GM19438 (cell line): Measurements from ENCODE around the gene CEACAM5.
"Not testable (repeated sequence)": the region's sequence is repeated elsewhere in the genome, so short reads cannot be mapped to it uniquely, and the experiment has no call there.

Experiments
- ATAC-seq: cut with Tn5 transposase; IDR thresholded peaks from one replicate; pipeline ENCODE4 v1.9.1; 2021; ENCODE audit warnings: low read depth; ENCODE audit not compliant: unreplicated experiment

Gene CEACAM5

DNA sequence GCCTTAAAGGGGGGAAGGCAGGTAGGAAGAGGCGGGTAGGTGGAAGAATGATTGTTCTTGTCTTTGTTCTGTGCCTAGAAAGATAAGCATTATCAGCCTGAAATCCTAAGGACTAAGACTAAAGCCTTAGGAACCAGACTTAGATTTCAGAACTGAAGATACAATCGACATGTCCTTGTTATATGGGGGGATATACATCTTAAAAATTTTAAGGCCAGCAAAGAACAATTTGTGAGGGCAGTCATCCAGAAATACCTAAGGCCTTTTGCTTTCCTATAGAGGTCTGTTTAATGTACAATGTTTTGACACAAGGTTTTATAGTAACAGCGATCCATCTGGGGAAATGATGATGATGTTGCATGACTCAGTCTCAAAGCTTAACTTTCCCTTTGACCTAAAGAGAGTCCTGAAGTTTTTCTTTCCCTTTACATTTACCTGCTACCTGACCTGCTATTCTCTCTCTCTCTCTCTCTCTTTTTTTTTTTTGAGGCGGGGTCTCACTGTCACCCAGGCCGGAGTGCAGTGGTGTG is 26.7 kb downstream of the CEACAM5 start:
- ATAC-seq, result no peak

DNA sequence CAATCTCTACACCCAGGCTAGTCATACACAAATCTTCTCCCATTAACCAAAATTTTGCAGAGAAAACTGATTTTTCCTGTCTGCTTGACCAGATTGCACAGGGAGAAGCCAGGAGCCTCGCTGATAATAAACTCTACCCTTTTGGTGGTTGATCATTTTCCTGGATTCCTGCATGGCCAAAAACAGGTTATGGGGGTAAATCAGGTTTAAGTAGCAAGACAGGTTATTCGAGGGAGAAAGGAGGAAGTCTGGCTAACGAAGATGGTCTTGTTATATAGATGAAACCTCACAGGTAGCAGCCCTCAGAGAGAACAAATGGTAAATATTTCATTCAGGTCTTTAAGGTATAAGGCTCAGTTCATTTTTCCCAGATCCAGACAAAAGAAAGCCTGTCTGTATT is 30.9 kb downstream of the CEACAM5 start:
- no peak for ATAC-seq

DNA sequence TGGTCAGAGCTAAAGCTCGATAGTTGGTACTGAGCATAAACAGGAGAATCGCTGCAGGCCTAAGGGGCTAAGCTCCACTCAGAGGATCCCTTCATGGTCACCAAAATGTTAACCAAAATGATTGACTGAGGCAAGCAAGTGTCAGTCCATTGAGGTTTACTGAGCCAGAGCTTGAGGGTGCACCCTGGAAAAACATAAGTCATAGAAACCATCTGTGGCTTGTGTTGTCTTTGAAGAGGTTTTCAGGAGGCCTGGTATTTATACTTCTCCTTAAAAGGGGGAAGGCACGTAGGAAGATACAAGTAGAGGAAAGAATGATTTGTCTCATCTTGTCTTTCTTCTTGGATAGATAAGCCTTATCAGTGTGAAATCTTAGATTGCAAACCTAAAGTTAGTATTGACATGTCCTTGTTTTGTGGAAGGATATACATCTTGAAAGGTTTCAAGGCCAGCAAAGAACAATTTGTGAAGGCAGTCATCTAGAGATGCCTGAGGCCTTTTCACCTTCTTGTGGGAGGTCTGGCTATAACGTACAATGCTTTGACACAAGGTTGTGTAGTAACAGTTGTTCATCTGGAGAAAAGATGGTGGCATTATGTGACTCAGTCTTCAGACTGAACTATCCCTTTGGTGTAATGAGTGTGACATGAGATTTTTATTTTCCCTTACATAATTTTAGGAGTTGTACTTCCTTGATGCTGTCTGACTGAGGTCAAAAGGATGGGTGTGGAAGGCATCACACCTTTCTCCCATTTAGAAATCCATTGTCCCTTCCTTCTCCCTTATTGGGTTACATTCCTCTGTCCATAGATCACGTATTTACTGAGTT is 32.2 kb downstream of the CEACAM5 start:
- no peak for ATAC-seq

DNA sequence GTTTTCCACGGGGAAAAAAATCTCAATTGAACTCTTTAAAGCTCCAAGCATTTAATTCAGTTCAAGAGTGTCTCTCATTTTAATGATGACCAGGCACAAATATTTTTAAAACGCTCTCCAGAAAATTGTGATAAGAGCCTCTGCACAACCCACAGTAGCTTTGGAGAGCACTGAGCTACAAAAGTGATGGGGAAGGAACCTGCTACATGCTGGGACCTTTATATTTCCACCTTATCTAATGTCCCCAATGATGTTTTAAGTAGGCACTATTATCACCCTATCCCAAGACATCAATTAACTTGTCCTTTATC is 32.8 kb downstream of the CEACAM5 start:
- ATAC-seq, result no peak

DNA sequence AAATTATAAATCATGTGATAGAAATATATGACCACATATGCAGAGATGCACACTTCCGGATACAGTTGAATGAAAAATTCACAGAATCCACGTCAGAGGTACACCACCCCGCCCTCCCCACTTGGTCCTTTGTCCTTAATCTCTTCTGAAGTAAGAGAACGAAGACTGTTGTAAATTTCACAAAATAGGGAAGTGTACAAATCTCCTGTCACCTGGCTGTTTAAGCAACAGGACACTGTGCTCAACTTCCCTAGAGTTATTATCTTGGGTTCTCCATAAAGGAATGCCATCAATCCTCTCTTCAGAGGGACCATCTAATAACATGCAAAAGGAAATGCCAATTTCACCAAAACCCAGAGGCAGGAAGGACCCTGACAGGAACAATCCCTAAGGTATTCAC is 36.4 kb downstream of the CEACAM5 start:
- ATAC-seq, result no peak

DNA sequence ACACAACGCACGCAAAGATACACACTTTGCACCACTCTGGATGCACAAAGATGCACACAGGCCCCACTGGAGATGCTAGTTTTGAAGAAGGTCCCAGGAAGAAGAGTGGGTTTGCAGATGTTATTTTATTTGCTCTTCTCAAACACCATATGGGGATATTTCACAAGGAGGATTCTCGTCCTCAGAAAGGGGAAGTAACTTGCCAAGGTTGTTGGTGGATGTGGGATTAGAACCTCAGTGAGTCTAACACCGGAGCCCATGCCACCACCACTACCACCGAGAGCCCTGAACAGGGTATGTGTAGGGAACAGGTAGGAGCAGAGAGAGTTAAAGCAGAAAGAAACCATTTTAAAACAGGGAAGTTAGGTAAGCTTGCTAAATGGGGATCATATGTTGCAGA is 37.3 kb downstream of the CEACAM5 start:
- no peak for ATAC-seq

DNA sequence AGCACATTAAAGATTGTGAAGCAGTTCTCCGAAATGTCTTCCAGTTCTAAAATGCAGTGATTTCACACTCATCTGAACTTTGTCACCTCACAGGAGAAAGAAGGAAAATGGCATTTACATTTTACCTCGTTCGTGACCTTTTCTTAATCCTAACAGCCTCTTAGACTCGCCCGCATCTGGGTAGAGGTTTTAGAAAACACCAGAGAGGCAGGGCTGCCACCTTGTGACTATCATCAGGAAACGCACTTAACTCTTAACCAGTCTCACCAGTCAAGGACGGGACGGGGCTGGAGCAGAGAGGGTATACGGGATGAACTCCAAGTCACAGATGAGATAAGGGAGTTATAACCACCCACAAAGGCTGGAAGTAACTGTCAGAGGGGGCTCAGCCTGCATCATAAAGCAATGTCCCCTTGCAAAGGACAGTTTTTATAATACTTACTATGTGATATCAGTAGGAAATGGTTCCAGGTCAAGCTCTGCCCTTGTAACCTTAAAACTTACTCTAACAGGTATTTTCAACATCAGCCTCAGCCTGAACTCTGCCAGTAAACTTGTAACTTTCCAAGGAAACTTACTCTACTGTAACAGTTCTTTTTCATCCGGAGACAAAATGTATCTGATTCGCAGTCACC is 38.3 kb downstream of the CEACAM5 start:
- no peak for ATAC-seq

DNA sequence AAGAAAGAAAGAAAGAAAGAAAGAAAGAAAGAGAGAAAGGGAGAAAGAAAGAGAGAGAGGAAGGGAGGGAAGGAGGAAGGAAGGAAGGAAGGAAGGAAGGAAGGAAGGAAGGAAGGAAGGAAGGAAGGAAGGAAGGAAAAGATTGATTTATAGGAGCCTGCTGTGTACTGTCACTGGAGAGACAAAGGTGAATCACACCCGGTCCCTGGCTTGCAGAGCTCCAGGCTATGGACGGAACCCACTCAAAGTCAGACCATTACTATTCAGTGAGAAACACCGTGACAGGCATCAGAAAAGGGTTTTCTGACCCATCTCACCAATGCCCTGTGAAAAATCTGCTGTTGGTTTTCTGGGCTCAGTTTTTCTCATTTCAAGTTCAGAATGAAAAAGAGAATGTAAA is 39.6 kb downstream of the CEACAM5 start:
- ATAC-seq, result no peak

DNA sequence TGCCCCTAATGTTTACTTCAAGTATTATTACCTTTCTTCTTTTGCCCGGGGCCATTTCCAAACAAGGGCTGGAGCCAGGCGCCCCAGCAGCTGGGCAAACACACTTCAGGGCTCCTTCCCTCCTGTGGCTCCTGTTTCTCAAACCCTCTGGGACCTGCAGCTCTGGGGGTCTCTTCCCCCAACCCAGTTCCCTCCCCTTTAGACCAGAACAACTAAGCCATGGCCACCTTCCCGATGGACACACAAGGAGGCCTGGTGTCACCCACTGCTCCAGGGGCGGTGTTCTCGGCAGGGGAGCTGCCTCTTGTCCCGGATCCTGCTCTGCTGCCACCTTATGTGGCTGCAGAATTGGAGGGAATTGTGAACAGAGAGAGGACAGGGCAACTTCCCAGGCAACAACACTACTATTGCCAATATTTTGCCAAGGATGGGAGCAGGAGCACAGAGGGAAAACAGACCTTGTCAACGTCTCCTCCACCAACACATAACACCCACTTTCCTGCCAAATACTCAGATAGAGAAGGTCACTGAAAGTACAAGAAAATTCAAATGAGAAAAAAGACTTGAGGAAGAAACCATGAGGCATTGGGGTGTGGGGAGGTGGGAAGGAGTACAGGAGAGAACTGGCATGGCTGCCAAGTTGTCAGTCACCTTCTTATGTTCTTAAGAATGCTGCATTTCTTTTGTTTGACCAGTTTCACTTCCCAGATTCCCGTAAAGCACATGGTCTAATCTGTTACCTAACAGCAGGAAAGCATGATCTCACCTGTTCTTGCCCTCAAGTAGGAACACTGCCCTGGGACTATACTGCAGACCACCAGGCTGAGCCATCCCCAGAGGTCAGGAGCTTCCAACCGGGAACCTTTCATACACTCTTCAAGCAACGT is 42.1 kb downstream of the CEACAM5 start:
- ATAC-seq, result not testable (repeated sequence)

DNA sequence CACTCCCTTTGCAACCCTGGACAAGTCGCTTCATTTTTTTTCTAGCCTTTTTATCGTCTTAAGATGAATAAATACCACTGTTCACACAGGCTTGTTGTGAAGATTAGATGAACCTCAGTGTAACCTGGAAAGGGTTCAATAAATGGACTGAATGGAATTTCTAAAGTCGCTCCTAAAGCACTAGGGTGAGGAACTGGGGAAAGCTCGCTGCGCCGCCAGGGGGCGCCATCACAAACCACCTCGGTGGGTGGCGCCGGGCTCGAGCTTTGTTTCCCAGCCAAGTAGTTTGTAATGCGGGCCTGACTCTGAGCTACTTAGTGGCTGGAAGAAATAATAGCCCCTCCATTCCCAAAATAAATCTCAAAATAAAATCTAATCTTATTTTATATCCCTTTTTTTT is 44.7 kb downstream of the CEACAM5 start:
- no peak for ATAC-seq

DNA sequence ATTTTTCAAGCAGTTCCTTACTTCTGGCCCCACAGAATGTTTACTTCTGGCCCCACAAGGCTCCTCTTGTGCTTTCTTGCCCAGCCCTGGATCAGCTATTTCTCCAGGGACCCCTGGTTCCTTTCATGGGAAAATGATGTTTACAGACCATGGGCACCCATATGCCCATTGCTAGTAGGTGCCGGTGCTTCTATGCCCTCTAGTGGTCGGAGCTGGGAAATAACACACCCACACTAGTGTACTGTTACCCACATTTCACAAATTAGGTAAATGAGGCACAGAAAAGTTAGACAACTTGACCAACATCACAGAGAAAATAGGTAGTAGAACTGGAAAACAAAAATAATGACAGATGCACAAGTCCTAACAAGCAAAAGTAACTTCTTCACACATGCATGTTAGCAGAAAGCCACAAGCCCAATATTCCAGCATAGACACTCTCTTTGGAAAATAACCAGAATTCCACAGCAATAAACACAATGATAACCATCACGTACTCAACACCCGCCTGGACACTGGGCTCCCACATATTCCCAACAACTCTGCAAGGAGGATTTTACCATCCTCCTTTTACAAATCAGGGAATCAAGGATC is 45.6 kb downstream of the CEACAM5 start:
- no peak for ATAC-seq

DNA sequence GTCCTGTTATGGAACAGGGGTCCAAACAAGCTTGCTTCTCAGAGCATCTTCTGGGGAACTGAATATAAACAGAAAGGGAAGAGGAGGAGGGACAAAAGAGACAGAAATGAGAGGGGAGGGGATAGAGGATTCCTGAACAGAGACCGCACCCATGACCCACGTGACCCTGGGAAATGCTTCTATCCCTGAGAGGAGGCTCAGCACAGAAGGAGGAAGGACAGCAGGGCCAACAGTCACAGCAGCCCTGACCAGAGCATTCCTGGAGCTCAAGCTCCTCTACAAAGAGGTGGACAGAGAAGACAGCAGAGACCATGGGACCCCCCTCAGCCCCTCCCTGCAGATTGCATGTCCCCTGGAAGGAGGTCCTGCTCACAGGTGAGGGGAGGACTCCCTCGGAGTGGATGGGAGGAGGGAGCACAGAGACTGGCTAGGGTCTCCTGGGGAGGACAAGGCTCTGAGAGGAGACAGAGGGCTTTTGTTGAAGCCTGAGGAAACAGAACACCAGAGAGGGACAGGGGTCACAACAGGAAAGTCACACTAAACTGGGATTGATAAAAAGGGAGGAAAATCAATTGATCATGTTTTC is 47.0 kb downstream of the CEACAM5 start, which contains the start of gene CEACAM6:
Gene CEACAM6, plus strand, starts transcription at position 203 of the 586 bp plus-strand sequence. Its CDS starts 109 bp downstream, at position 312.
- no peak for ATAC-seq

DNA sequence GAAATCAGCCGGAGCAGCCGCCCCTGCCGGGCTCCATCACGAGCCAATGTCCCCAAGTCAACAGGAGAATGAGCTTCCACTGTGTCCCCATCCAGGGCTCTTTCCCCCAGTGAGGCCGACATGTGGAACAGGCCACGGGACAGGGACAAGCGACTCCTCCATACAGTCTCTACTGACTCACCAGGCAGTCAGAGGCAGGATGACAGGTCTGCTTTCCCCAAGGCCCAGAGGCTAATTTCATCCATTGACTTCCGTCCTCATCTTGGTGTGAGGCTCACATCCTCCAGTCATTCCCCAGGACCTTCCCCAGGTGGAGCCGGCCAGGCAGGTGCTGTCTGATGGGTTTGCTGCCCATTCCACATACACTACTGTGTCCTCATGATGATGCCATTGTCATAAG is 50.4 kb downstream of the CEACAM5 start:
- no peak for ATAC-seq

DNA sequence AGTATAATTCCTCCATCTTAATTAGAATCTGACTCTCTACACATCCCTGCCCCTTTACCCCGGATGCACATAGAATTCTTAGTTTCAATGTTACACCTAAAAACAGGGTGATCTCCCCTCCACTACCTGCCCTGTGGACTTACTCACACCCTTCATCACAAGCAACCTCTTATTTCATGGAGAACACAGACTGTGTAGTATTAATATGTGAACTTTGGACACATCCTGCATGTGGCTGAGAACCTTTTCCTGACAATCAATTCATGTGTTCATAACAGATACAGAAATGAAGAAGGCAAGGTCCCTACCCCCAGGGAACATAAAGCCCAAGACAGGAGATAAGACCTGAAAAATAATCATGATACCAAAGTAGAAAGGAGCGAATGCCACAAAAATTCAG is 58.7 kb downstream of the CEACAM5 start:
- no peak for ATAC-seq

DNA sequence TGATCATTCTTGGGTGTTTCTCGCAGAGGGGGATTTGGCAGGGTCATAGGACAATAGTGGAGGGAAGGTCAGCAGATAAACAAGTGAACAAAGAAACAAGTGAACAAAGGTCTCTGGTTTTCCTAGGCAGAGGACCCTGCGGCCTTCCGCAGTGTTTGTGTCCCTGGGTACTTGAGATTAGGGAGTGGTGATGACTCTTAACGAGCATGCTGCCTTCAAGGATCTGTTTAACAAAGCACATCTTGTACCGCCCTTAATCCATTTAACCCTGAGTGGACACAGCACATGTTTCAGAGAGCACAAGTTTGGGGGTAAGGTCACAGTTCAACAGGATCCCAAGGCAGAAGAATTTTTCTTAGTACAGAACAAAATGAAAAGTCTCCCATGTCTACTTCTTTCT is 59.7 kb downstream of the CEACAM5 start:
- not testable (repeated sequence) for ATAC-seq

DNA sequence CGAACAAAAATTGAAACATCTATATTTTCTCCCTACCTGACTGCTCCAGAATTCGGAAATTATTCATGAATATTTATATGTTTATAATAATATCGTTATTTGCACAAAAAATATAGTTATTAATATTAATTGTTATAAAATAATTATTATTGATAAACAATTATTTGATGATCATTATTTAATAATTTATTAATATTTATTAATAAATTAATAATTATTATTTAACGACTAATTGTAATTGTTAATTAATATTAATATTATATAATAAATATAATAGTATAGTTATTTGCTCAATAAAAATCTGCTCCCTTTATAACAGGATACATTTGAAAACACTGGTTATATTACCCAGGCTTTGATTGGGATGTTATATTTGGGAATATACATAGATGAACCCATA is 61.2 kb downstream of the CEACAM5 start:
- no peak for ATAC-seq

DNA sequence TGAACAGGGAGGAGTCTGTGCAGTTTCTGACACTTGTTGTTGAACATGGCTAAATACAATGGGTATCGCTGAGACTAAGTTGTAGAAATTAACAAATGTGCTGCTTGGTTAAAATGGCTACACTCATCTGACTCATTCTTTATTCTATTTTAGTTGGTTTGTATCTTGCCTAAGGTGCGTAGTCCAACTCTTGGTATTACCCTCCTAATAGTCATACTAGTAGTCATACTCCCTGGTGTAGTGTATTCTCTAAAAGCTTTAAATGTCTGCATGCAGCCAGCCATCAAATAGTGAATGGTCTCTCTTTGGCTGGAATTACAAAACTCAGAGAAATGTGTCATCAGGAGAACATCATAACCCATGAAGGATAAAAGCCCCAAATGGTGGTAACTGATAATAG is 63.0 kb downstream of the CEACAM5 start:
- no peak for ATAC-seq

DNA sequence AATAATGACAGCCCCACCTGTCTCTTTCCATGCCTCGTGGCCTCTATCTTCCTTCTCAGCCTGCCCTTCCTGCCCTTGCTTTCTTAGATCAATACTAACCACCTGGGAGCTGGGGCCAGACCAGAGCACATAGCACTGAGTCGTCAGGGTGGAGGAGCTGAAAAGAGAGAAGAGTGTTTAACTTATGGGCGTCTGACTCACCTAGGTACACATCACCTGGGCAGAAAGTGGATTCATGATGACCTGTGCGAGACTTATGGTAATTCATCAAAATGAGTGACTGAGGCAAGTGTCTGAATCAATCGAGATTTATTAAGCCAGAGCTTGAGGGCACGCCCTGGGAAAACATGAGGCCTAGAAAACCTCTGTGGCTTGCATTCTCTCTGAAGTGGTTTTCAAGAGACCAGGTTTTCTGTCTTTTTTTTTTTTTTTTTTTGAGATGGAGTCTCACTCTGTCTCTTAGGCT is 66.1 kb downstream of the CEACAM5 start:
- no peak for ATAC-seq

DNA sequence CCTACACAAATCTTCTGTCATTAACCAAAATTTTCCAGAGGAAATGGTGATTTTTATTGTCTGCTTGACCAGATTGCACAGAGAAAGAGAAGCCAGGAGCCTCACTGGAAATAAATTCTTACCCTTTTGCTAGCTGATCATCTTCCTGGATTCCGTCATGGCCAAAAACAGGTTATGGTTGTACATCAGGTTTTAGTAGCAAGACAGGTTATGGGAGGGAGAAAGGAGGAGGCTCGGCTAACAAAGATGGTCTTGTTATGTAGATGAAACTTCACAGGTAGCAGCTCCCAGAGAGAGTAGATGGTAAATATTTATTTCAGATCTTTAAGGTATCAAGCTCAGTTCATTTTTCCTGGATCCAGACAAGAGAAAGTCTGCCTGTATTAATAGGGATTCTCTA is 68.3 kb downstream of the CEACAM5 start:
- ATAC-seq, result no peak
